Measurements from ENCODE around the gene BMP5. TPM values are rescaled to one million over a fixed set of nuclear protein-coding genes. Genes with fewer than 3 reads are reported as not detected.

BMP5 gene
- total and polyA plus RNA-seq, 2 of the 8 experiments (the other 6 are each of a cell fraction or from before 2014, with no cell fraction given): 0.02 TPM; not detected in 1

- H2AK5ac ChIP-seq (ENCODE audit: low read depth, low read length): no peak overlapping the region
- H2BK20ac ChIP-seq (ENCODE audit: low read length): no peak overlapping the region
- H3K56ac ChIP-seq (replicated peaks; ENCODE audit: insufficient read length, low read depth, low read length): peak overlapping the region; percentile 53
- H2BK120ac ChIP-seq (replicated peaks; ENCODE audit: low read depth, low read length): no peak overlapping the region
- no peak for TF ChIP-seq SAP30 (IDR thresholded peaks at IDR 0.05; ENCODE audit: insufficient read depth, insufficient replicate concordance, low read length)
- TF ChIP-seq PHF8 (conservative IDR thresholded peaks at IDR 0.05; ENCODE audit: low read depth, low read length): no peak
- no peak overlapping the region for H3K14ac ChIP-seq (ENCODE audit: insufficient read length)
- H3K23ac ChIP-seq (ENCODE audit: insufficient read length): no peak overlapping the region
- H3K4me2 ChIP-seq (ENCODE audit: insufficient read depth in 1 of 2, low read depth in 2 of 2, low read length in 2 of 2): no peak overlapping the region
- ChIA-PET POLR2A (ENCODE audit: partially characterized antibody) (no interaction called here), CTCF (ENCODE audit: partially characterized antibody) (no interaction called here)
- no peak overlapping the region for H4K91ac ChIP-seq (replicated peaks; ENCODE audit: insufficient read length, low read length)
- H3K27ac ChIP-seq (ENCODE audit: low read depth, low read length): no peak overlapping the region
- no peaks in the 10 kb centered on the region for H3K9me3 ChIP-seq (ENCODE audit: insufficient read depth in 2 of 2, low read depth in 1 of 2, low read length in 1 of 2)
- no peak overlapping the region for H3K4ac ChIP-seq (replicated peaks; ENCODE audit: insufficient read length, low read depth, low read length)
- no peaks in the 10 kb centered on the region for H3K4me1 ChIP-seq (replicated peaks in 1 of 4; ENCODE audit: control insufficient read depth in 3 of 4, insufficient read depth in 4 of 4, low read length in 3 of 4)
- no peak overlapping the region for H2AFZ ChIP-seq (ENCODE audit: low read length)
- H3K23me2 ChIP-seq (ENCODE audit: low read depth, low read length): 0 out of 2 replicates have a peak, but pooled peaks cover 2% of the 10 kb centered on the region
- no peaks in the 10 kb centered on the region for H3K27me3 ChIP-seq (replicated peaks in 1 of 4; ENCODE audit: control insufficient read depth in 3 of 4, extremely low read depth in 1 of 4, insufficient read depth in 3 of 4, low read length in 3 of 4)
- no peak overlapping the region for H2BK15ac ChIP-seq (ENCODE audit: low read length)
- H4K20me1 ChIP-seq (replicated peaks in 1 of 2; ENCODE audit: control insufficient read depth in 1 of 2, insufficient read depth in 2 of 2, low read length in 2 of 2): no peaks in the 10 kb centered on the region
- DNase-seq (ENCODE audit: low read depth in 1 of 2, low spot score in 2 of 2) (no peak), FAIRE-seq (no peak)
- no peak overlapping the region for H4K8ac ChIP-seq (ENCODE audit: extremely low read depth, insufficient read depth, low read length)
- no peaks in the 10 kb centered on the region for H3K36me3 ChIP-seq (ENCODE audit: control insufficient read depth in 2 of 4, insufficient read depth in 4 of 4, low read length in 3 of 4)
- no peak overlapping the region for H3K9ac ChIP-seq (replicated peaks in 1 of 4; ENCODE audit: extremely low read depth in 1 of 4, low read depth in 3 of 4, low read length in 3 of 4)
- 86% methylated on average over 3 of the region's 3 CpGs; no CpG with 5 or more reads in 1 of the 2 experiments for WGBS, 2 experiments (ENCODE audit: extremely low coverage in 1 of 2, insufficient coverage in 1 of 2, insufficient read length in 1 of 2, insufficient replicate concordance in 2 of 2, low coverage in 1 of 2, low lambda C conversion rate in 2 of 2, missing lambda C conversion rate in 1 of 2)
- H4K5ac ChIP-seq (ENCODE audit: insufficient read length, low read depth, low read length): no peak overlapping the region
- no peak overlapping the region for H3K18ac ChIP-seq (ENCODE audit: extremely low read depth, low read length)
- no peaks in the 10 kb centered on the region for H3K79me2 ChIP-seq (ENCODE audit: control insufficient read depth in 1 of 2, insufficient read depth in 2 of 2, low read length in 2 of 2)
- no peak overlapping the region for H2BK5ac ChIP-seq (ENCODE audit: low read depth, low read length)
- H3K79me1 ChIP-seq (ENCODE audit: low read depth, low read length): no peaks in the 10 kb centered on the region; the same call in 1 of the 2 replicates
- H3K4me3 ChIP-seq (ENCODE audit: extremely low read depth in 1 of 4, insufficient read depth in 2 of 4, low read depth in 3 of 4, low read length in 4 of 4): no peak overlapping the region
- H2BK12ac ChIP-seq (ENCODE audit: low read depth, low read length): no peak overlapping the region
Observed at GRCh38 chr6:55836481-55836880, 38.9 kb downstream of the BMP5 start.
